A549 (cell line): ENCODE results near the gene SCIN. TPM values are rescaled to one million over a fixed set of nuclear protein-coding genes. Genes with fewer than 3 reads are reported as not detected.

ENCODE experiments used
- ATAC-seq, 2 experiments: fragments of 200-7000 bp in 1 of 2; fragments of >200 bp in 1 of 2; cut with Nextera tagmentation in 1 of 2; cut with Tn5 transposase in 1 of 2; 3 replicates each; pipeline versions ENCODE4 v1.8.0 to v1.9.1; 2018 to 2020; ENCODE audit warnings: mild to moderate bottlenecking in 1 of 2, moderate library complexity in 1 of 2
- CTCF ChIA-PET: fragments of 300-600 bp; sonication (Branson Sonifier 250); formaldehyde crosslinking; extraction: SDS; loops from one replicate; lab custom pipeline; 2021; ENCODE audit warnings: antibody characterized with exemption, inconsistent platforms; lab: Yijun Ruan, JAX
- POLR2A ChIA-PET: fragments of 350-600 bp; formaldehyde crosslinking; extraction: SDS; loops from one replicate; lab custom pipeline; 2021; ENCODE audit warnings: antibody characterized with exemption, inconsistent platforms; lab: Yijun Ruan, JAX
- DNase-seq, 2 experiments: peaks; one replicate each; pipeline versions ENCODE4 v3.0.0 to v3.0.0-alpha.2; 2011 to 2016; ENCODE audit warnings: low read depth in 1 of 2, low spot score in 1 of 2
- FAIRE-seq: peaks from 2 replicates; lab custom pipeline; 2011; peaks lifted over from hg19 to GRCh38; lab: Jason Lieb, UNC
- H3K27ac ChIP-seq, 2 experiments: fragments of >200 bp; sonication (Bioruptor Twin); formaldehyde crosslinking; 3 replicates each; pipeline ENCODE4 v1.5.1; 2016 to 2017
- H3K4me1 ChIP-seq: fragments of >200 bp; sonication (Bioruptor Twin); formaldehyde crosslinking; 3 replicates; pipeline ENCODE4 v1.6.1; 2016
- H3K4me2 ChIP-seq: fragments of >200 bp; sonication (Bioruptor Twin); formaldehyde crosslinking; 3 replicates; pipeline ENCODE4 v1.6.1; 2016
- H3K4me3 ChIP-seq: fragments of >200 bp; sonication (Bioruptor Twin); formaldehyde crosslinking; 3 replicates; pipeline ENCODE4 v1.5.1; 2016
- H3K9me3 ChIP-seq: fragments of >200 bp; sonication (Bioruptor Twin); formaldehyde crosslinking; 3 replicates; pipeline ENCODE4 v1.6.1; 2016
- BHLHE40 ChIP-seq: IDR thresholded peaks from 2 replicates; pipeline ENCODE4 v1.6.1; 2012; ENCODE audit warnings: low read depth, low read length, inconsistent platforms
- E2F6 ChIP-seq: IDR thresholded peaks from 2 replicates; pipeline ENCODE4 v1.6.1; 2012; ENCODE audit warnings: low read depth, borderline replicate concordance
- KDM1A ChIP-seq: fragments of 200-600 bp; sonication (generic); IDR thresholded peaks from 2 replicates; pipeline ENCODE4 v1.6.1; 2016; ENCODE audit warnings: low read depth, mild to moderate bottlenecking
- MAFK ChIP-seq: fragments of 450-650 bp; IDR thresholded peaks from 2 replicates; pipeline ENCODE4 v1.6.1; 2014; ENCODE audit not compliant: partially characterized antibody
- NFE2L2 ChIP-seq: fragments of 150-350 bp; conservative IDR thresholded peaks from 2 replicates; pipeline ENCODE4 v1.6.1; 2014; ENCODE audit warnings: low read length
- RAD21 ChIP-seq, 2 experiments: fragments of >200 bp in 1 of 2; sonication (Bioruptor Twin) in 1 of 2; formaldehyde crosslinking in 1 of 2; IDR thresholded peaks in 1 of 2; conservative IDR thresholded peaks in 1 of 2; 2 replicates in 1 of 2; 3 replicates in 1 of 2; pipeline ENCODE4 v1.6.1; 2012 to 2018; ENCODE audit warnings: inconsistent platforms in 1 of 2
- REST ChIP-seq: fragments of 200-600 bp; sonication (generic); IDR thresholded peaks from 2 replicates; pipeline ENCODE4 v1.6.1; 2016; ENCODE audit warnings: antibody characterized with exemption, mild to moderate bottlenecking, moderate library complexity
- RFX5 ChIP-seq: fragments of 450-650 bp; IDR thresholded peaks from 2 replicates; pipeline ENCODE4 v1.7.1; 2014; ENCODE audit warnings: antibody characterized with exemption, mild to moderate bottlenecking, moderate library complexity
- SMC3 ChIP-seq: fragments of >200 bp; sonication (Bioruptor Twin); formaldehyde crosslinking; IDR thresholded peaks from 3 replicates; pipeline ENCODE4 v1.6.1; 2018; ENCODE audit warnings: inconsistent platforms
- TFCP2L1 ChIP-seq: fragments of 250-450 bp; sonication (Bioruptor Pico); IDR thresholded peaks from 2 replicates; pipeline ENCODE4 v1.5.0; 2021; ENCODE audit warnings: mild to moderate bottlenecking
- USF2 ChIP-seq: fragments of 450-650 bp; IDR thresholded peaks from 2 replicates; pipeline ENCODE4 v1.6.1; 2014; ENCODE audit warnings: antibody characterized with exemption
- ZFP36 ChIP-seq: fragments of 450-650 bp; IDR thresholded peaks from 2 replicates; pipeline ENCODE4 v1.6.1; 2014; ENCODE audit warnings: borderline replicate concordance; ENCODE audit not compliant: partially characterized antibody
- ZNF302 ChIP-seq: fragments of 250-450 bp; sonication (Bioruptor Pico); IDR thresholded peaks from 2 replicates; pipeline ENCODE4 v1.9.0; 2021; ENCODE audit warnings: inconsistent platforms, mild to moderate bottlenecking, moderate library complexity
- WGBS: methylation state at CpG from one replicate; pipeline ENCODE4 v1.1.6; 2017; ENCODE audit errors: missing lambda C conversion rate; 5-methylcytosine and 5-hydroxymethylcytosine counted together
- polyA plus RNA-seq, 4 experiments: library from polyadenylated mRNA; depleted of rRNA in 3 of 4; stranded (reverse); fragments of >200 nt; fragmentation: RNase III in 1 of 4; extraction: RNeasy Plus Mini Kit Qiagen cat#74134 plus additional on column Dnase treatment in 1 of 4; gene quantifications; 2 replicates in 3 of 4; 3 replicates in 1 of 4; pipeline ENCODE4 v1.2.3, GENCODE V29; 2011 to 2017

Gene SCIN
- polyA plus RNA-seq, 2 of the 4 experiments (the other 2 are of a cell fraction), result 0.05 to 0.27 TPM

- DNase-seq (no peak), FAIRE-seq (no peak), ATAC-seq (no peak)
- WGBS, result 80% methylated on average over 24 of the region's 24 CpGs
- Histone ChIP-seq H3K9me3 (no peaks in the 10 kb centered on the region; the same call in 2 of the 3 replicates), H3K4me3 (no peak overlapping the region), H3K4me2 (no peak overlapping the region), H3K4me1 (no peaks in the 10 kb centered on the region), H3K27ac (no peak overlapping the region)
- ChIA-PET POLR2A (no interaction called here), CTCF (no interaction called here)
- TF ChIP-seq MAFK, result no peak
- TF ChIP-seq TFCP2L1 (CRISPR knock-in tag), result no peak
- no peak for TF ChIP-seq USF2
- TF ChIP-seq RAD21 (conservative IDR thresholded peaks at IDR 0.05 in 1 of 2, IDR thresholded peaks at IDR 0.05 in 1 of 2), result no peak
Observed at GRCh38 chr7:12594122-12594897, 23.8 kb downstream of the SCIN start.

GRCh38 chr7:12595148-12595547, 24.6 kb downstream of the SCIN start:
- 82% methylated on average over 7 of the region's 7 CpGs for WGBS
- POLR2A ChIA-PET, result no interaction called here

GRCh38 chr7:12596225-12596790, 25.8 kb downstream of the SCIN start:
- no peak for DNase-seq
- no peak overlapping the region for H3K4me2 ChIP-seq
- TF ChIP-seq ZFP36 (no peak), NFE2L2 (no peak)
- TF ChIP-seq, all 56 proteins: peak for 0
- no peaks in the 10 kb centered on the region for H3K4me1 ChIP-seq
- no peak overlapping the region for H3K4me3 ChIP-seq
- 75% methylated on average over 7 of the region's 7 CpGs for WGBS
- no peak overlapping the region for H3K27ac ChIP-seq
- ChIA-PET POLR2A (no interaction called here), CTCF (interaction anchor here (0.6 to 1.5 kb wide), 2 partner anchors 74 to 1147 kb away, joined by 3 to 4 read pairs; no protein-coding TSS in a partner anchor)
- no peaks in the 10 kb centered on the region; the same call in 2 of the 3 replicates for H3K9me3 ChIP-seq
- ATAC-seq (no peak), FAIRE-seq (no peak)

More at GRCh38 chr7:12595148-12595547, 24.6 kb downstream of the SCIN start:
- Histone ChIP-seq H3K9me3 (no peaks in the 10 kb centered on the region; the same call in 2 of the 3 replicates), H3K27ac (no peak overlapping the region), H3K4me2 (no peak overlapping the region), H3K4me1 (no peaks in the 10 kb centered on the region), H3K4me3 (no peak overlapping the region)
- CTCF ChIA-PET, result interaction anchor here (0.7 to 1.1 kb wide), 2 partner anchors 10 to 70 kb away, joined by 3 to 4 read pairs; no protein-coding TSS in a partner anchor
- FAIRE-seq, result no peak
- DNase-seq, result no peak
- TF ChIP-seq KDM1A (no peak), NFE2L2 (no peak), ZNF302 (no peak), BHLHE40 (no peak), RAD21 (conservative IDR thresholded peaks at IDR 0.05 in 1 of 2, IDR thresholded peaks at IDR 0.05 in 1 of 2) (no peak), REST (no peak), RFX5 (no peak), SMC3 (no peak), E2F6 (no peak), MAFK (no peak)
- no peak for ATAC-seq
